SK-N-SH (cell line): ENCODE data around the gene HEMGN. TPM values are rescaled to one million over a fixed set of nuclear protein-coding genes. Genes with fewer than 3 reads are reported as not detected.
A peak's percentile ranks its signal among the peaks of the same experiment; 100 is the strongest.

Experiments
- CTCF ChIA-PET: fragments of 300-600, 350-600 bp; formaldehyde crosslinking; extraction: SDS; loops from one replicate; lab custom pipeline; 2021; lab: Yijun Ruan, JAX
- POLR2A ChIA-PET: fragments of 350-600 bp; sonication (Branson Sonifier 250); formaldehyde crosslinking; extraction: SDS; loops from one replicate; lab custom pipeline; 2020; ENCODE audit warnings: antibody characterized with exemption, inconsistent platforms; lab: Yijun Ruan, JAX
- DNase-seq: peaks from one replicate; pipeline ENCODE4 v3.0.0; 2012
- H2AFZ ChIP-seq: fragments of 200-600 bp; sonication (generic); 2 replicates; pipeline ENCODE4 v1.8.1; 2016; ENCODE audit warnings: antibody characterized with exemption, mild to moderate bottlenecking, low read depth
- H3F3A ChIP-seq: fragments of 200-600 bp; sonication (generic); replicated peaks from 2 replicates; pipeline ENCODE3; 2016; ENCODE audit warnings: antibody characterized with exemption, mild to moderate bottlenecking; ENCODE audit not compliant: insufficient read depth
- H3K27ac ChIP-seq, 2 experiments: fragments of 200-500 bp in 1 of 2; fragments of 200-600 bp in 1 of 2; sonication (Bioruptor generic) in 1 of 2; sonication (generic), shearing (Covaris generic) in 1 of 2; 2 replicates each; pipeline versions ENCODE4 v1.5.1 to v1.6.1; 2014 to 2016; ENCODE audit warnings: low read depth in 2 of 2, inconsistent platforms in 1 of 2, low read length in 1 of 2, mild to moderate bottlenecking in 1 of 2, mixed read lengths in 1 of 2
- H3K27me3 ChIP-seq: fragments of 200-600 bp; sonication (generic), shearing (Covaris generic); 2 replicates; pipeline ENCODE4 v1.6.1; 2016; ENCODE audit warnings: mixed run types; ENCODE audit not compliant: insufficient read depth
- H3K36me3 ChIP-seq, 2 experiments: fragments of 200-500 bp in 1 of 2; fragments of 200-600 bp in 1 of 2; sonication (Bioruptor generic) in 1 of 2; sonication (generic) in 1 of 2; replicated peaks in 1 of 2; 2 replicates each; pipeline versions ENCODE3 to v1.5.1; 2014 to 2016; ENCODE audit warnings: low read length in 1 of 2, mild to moderate bottlenecking in 1 of 2; ENCODE audit not compliant: insufficient read depth in 2 of 2, control insufficient read depth in 1 of 2
- H3K4me1 ChIP-seq, 2 experiments: fragments of 200-500 bp in 1 of 2; fragments of 200-600 bp in 1 of 2; sonication (Bioruptor generic) in 1 of 2; sonication (generic), shearing (Covaris generic) in 1 of 2; 2 replicates each; pipeline versions ENCODE4 v1.5.1 to v1.6.1; 2014 to 2016; ENCODE audit warnings: low read depth in 1 of 2, low read length in 1 of 2, mixed run types in 1 of 2; ENCODE audit not compliant: insufficient read depth in 2 of 2, control insufficient read depth in 1 of 2
- H3K4me2 ChIP-seq: fragments of 200-600 bp; sonication (generic), shearing (Covaris generic); 2 replicates; pipeline ENCODE4 v1.6.1; 2017; ENCODE audit warnings: mixed run types
- H3K4me3 ChIP-seq, 2 experiments: fragments of 200-500 bp in 1 of 2; fragments of 200-600 bp in 1 of 2; sonication (Bioruptor generic) in 1 of 2; sonication (generic), shearing (Covaris generic) in 1 of 2; 2 replicates each; pipeline versions ENCODE4 v1.5.1 to v1.8.1; 2014 to 2016; ENCODE audit warnings: low read depth in 2 of 2, inconsistent platforms in 1 of 2, low read length in 1 of 2, mild to moderate bottlenecking in 1 of 2, mixed read lengths in 1 of 2, moderate library complexity in 1 of 2
- H3K79me2 ChIP-seq: fragments of 200-600 bp; sonication (generic); 2 replicates; pipeline ENCODE4 v1.8.1; 2017; ENCODE audit warnings: mild to moderate bottlenecking; ENCODE audit not compliant: insufficient read depth
- H3K9ac ChIP-seq: fragments of 200-600 bp; sonication (generic); 2 replicates; pipeline ENCODE4 v1.6.1; 2017; ENCODE audit warnings: mixed run types
- H3K9me2 ChIP-seq: fragments of 200-600 bp; sonication (generic); 2 replicates; pipeline ENCODE4 v1.6.1; 2017; ENCODE audit warnings: mixed run types
- H3K9me3 ChIP-seq: fragments of 200-600 bp; sonication (generic); 2 replicates; pipeline ENCODE4 v1.6.1; 2017; ENCODE audit warnings: mixed run types, mild to moderate bottlenecking, moderate library complexity
- H4K20me1 ChIP-seq: fragments of 200-600 bp; sonication (generic); 2 replicates; pipeline ENCODE4 v1.6.1; 2017; ENCODE audit warnings: mild to moderate bottlenecking, mixed run types; ENCODE audit not compliant: insufficient read depth
- CTCF ChIP-seq: fragments of 200-600 bp; sonication (generic); IDR thresholded peaks from 2 replicates; pipeline ENCODE4 v1.6.1; 2017; ENCODE audit warnings: antibody characterized with exemption, mild to moderate bottlenecking, moderate library complexity
- ELF1 ChIP-seq: IDR thresholded peaks from 2 replicates; pipeline ENCODE4 v1.4.0; 2012
- FOXJ3 ChIP-seq: sonication (generic); formaldehyde crosslinking; IDR thresholded peaks from 2 replicates; pipeline ENCODE4 v1.5.1; 2020; ENCODE audit warnings: mild to moderate bottlenecking, missing genetic modification reagents
- IRF3 ChIP-seq: fragments of 150-350 bp; IDR thresholded peaks from 2 replicates; pipeline ENCODE4 v1.6.1; 2016; ENCODE audit warnings: mild to moderate bottlenecking, low read depth, low read length
- MAX ChIP-seq: IDR thresholded peaks from 2 replicates; pipeline ENCODE4 v1.4.0; 2012; ENCODE audit warnings: low read depth
- PBX3 ChIP-seq: IDR thresholded peaks from 2 replicates; pipeline ENCODE4; 2012
- REST ChIP-seq: IDR thresholded peaks from 2 replicates; pipeline ENCODE4 v1.6.1; 2012; ENCODE audit warnings: mild to moderate bottlenecking, low read depth, low read length, moderate library complexity
- RFX5 ChIP-seq: IDR thresholded peaks from 2 replicates; pipeline ENCODE4 v1.6.1; 2012; ENCODE audit warnings: mild to moderate bottlenecking, improper control_type of control experiment, low read length
- SIN3A ChIP-seq: IDR thresholded peaks from 2 replicates; pipeline ENCODE4 v1.6.1; 2012; ENCODE audit warnings: low read depth, mild to moderate bottlenecking, low read length, moderate library complexity, borderline replicate concordance
- TEAD4 ChIP-seq: IDR thresholded peaks from 2 replicates; pipeline ENCODE4 v1.4.0; 2012; ENCODE audit warnings: mild to moderate bottlenecking, borderline replicate concordance; ENCODE audit not compliant: insufficient read depth
- YY1 ChIP-seq: IDR thresholded peaks from 2 replicates; pipeline ENCODE4 v1.4.0; 2012; ENCODE audit warnings: low read depth, mild to moderate bottlenecking
- WGBS: methylation state at CpG from one replicate; pipeline ENCODE4 v1.1.6; 2017; ENCODE audit warnings: low lambda C conversion rate; 5-methylcytosine and 5-hydroxymethylcytosine counted together
- polyA plus RNA-seq, 3 experiments: library from polyadenylated mRNA; depleted of rRNA; stranded (reverse); fragments of >200 nt; gene quantifications; 2 replicates each; pipeline ENCODE4 v1.2.3, GENCODE V29; 2012
- TF ChIP-seq, protein P1 (sequence below): fragments of 150-350 bp; IDR thresholded peaks from 2 replicates; pipeline ENCODE4 v1.6.1; 2017; ENCODE audit warnings: antibody characterized with exemption, low read length, low read depth, borderline replicate concordance

HEMGN gene
- polyA plus RNA-seq, 1 of the 3 experiments (the other 2 are of a cell fraction), result not detected

- Histone ChIP-seq H3F3A (peaks cover 4% of the 10 kb centered on the region), H3K4me1 (peaks cover 5 to 31% of the 10 kb centered on the region in 2 experiments; a peak in 3 of 4 replicates), H3K79me2 (peaks cover 52% of the 10 kb centered on the region)
- peak; percentile 48; the same call in 1 of the 2 replicates for TF ChIP-seq YY1
- TF ChIP-seq IRF3, result no peak
- TF ChIP-seq TEAD4, result 0 out of 2 replicates have a peak, but pooled peaks have one; percentile 10
- TF ChIP-seq, all 33 proteins: peak for 2
- CTCF ChIA-PET, result interaction anchor here (1.0 to 9.2 kb wide), 23 partner anchors 8 to 189 kb away, joined by 3 to 90 read pairs (median 4); partner anchors contain the start of gene TRMO
- POLR2A ChIA-PET, result interaction anchor here (0.6 to 2.6 kb wide), 8 partner anchors 9 to 944 kb away, joined by 3 to 16 read pairs (median 4); partner anchors contain the start of genes NANS, NCBP1, TBC1D2 and TRMO
- Histone ChIP-seq H2AFZ (peak overlapping the region; percentile 85; the same call in 1 of the 2 replicates), H3K4me3 (peak overlapping the region; percentile 91 to 98), H3K36me3 (no peaks in the 10 kb centered on the region), H3K27me3 (no peaks in the 10 kb centered on the region), H3K9ac (peak overlapping the region; percentile 99), H3K27ac (peak overlapping the region; percentile 89 to 96), H3K4me2 (peak overlapping the region; percentile 90), H4K20me1 (peaks cover 28% of the 10 kb centered on the region), H3K9me2 (no peaks in the 10 kb centered on the region), H3K9me3 (no peaks in the 10 kb centered on the region)
- WGBS, result under 1% methylated on average over 24 of the region's 70 CpGs
- DNase-seq, result peak; percentile 81
Measured at GRCh38 chr9:97983589-97984187, 45.7 kb upstream of the HEMGN start.

GRCh38 chr9:97982683-97983588, 45.0 kb upstream of the HEMGN start, which contains the start of gene ANP32B:
ANP32B (plus strand) TSS chr9:97983341; CDS start chr9:97983556, 215 bp downstream.
- ChIA-PET CTCF (interaction anchor here (0.5 to 9.2 kb wide), 28 partner anchors 9 to 280 kb away, joined by 3 to 90 read pairs (median 4); partner anchors contain the start of gene TRMO), POLR2A (interaction anchor here (0.6 to 2.6 kb wide), 8 partner anchors 33 to 944 kb away, joined by 3 to 16 read pairs (median 4); partner anchors contain the start of genes NANS, NCBP1, TBC1D2 and TRMO)
- no peaks in the 10 kb centered on the region for H3K27me3 ChIP-seq
- peak; percentile 92 for DNase-seq
- H3K36me3 ChIP-seq, result no peaks in the 10 kb centered on the region
- peaks cover 45% of the 10 kb centered on the region for H3K79me2 ChIP-seq
- H4K20me1 ChIP-seq, result peaks cover 23% of the 10 kb centered on the region
- H3K9me2 ChIP-seq, result no peaks in the 10 kb centered on the region
- H3K9me3 ChIP-seq, result no peaks in the 10 kb centered on the region
- peak within 1 kb of the TSS; percentile 90 for H3K4me2 ChIP-seq
- peak within 1 kb of the TSS; percentile 99 for H3K9ac ChIP-seq
- H3F3A ChIP-seq, result peaks cover 4% of the 10 kb centered on the region
- peak within 1 kb of the TSS; percentile 96 for H2AFZ ChIP-seq
- peak within 1 kb of the TSS; percentile 89 to 96 for H3K27ac ChIP-seq
- peak within 1 kb of the TSS; percentile 91 to 98 for H3K4me3 ChIP-seq
- peaks cover 4 to 32% of the 10 kb centered on the region in 2 experiments; a peak in 2 of 4 replicates for H3K4me1 ChIP-seq
- WGBS, result under 1% methylated on average over 49 of the region's 105 CpGs
- TF ChIP-seq FOXJ3 (CRISPR knock-in tag) (no peak), REST (0 out of 2 replicates have a peak, but pooled peaks have one; percentile 19), ELF1 (peak; percentile 29; the same call in 1 of the 2 replicates), PBX3 (0 out of 2 replicates have a peak, but pooled peaks have one; percentile 7), TEAD4 (no peak), MAX (peak; percentile 99), CTCF (peak; percentile 65), RFX5 (no peak), SIN3A (peak; percentile 81; the same call in 1 of the 2 replicates)
- TF ChIP-seq, protein P1, sequence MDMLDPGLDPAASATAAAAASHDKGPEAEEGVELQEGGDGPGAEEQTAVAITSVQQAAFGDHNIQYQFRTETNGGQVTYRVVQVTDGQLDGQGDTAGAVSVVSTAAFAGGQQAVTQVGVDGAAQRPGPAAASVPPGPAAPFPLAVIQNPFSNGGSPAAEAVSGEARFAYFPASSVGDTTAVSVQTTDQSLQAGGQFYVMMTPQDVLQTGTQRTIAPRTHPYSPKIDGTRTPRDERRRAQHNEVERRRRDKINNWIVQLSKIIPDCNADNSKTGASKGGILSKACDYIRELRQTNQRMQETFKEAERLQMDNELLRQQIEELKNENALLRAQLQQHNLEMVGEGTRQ, result no peak
